Adrenal gland (tissue), 12 donors: ENCODE results near the gene CEP85L. TPM values are rescaled to one million over a fixed set of nuclear protein-coding genes. Genes with fewer than 3 reads are reported as not detected.
A peak's percentile ranks its signal among the peaks of the same experiment; 100 is the strongest.

ENCODE experiments used
- DNase-seq, 7 donors: peaks; one replicate each; pipeline ENCODE4 v3.0.0-alpha.2; 2019 to 2020
- H3K27ac ChIP-seq, 5 donors: fragments of 200-600 bp; sonication (generic) in 4 of 5; 1 replicate in 3 of 5; 2 replicates in 2 of 5; pipeline versions ENCODE4 v1.5.1 to v1.8.0; 2016 to 2020; ENCODE audit warnings: mild to moderate bottlenecking in 1 of 5
- H3K27me3 ChIP-seq: fragments of 200-600 bp; 2 replicates; pipeline ENCODE4 v1.8.0; 2021
- H3K36me3 ChIP-seq, 2 donors: fragments of 200-600 bp; replicated peaks in 1 of 2; 1 replicate in 1 of 2; 2 replicates in 1 of 2; pipeline versions ENCODE4 v1.5.1 to v1.8.0; 2018 to 2022
- H3K4me1 ChIP-seq, 2 donors: fragments of 200-600 bp; replicated peaks in 1 of 2; 1 replicate in 1 of 2; 2 replicates in 1 of 2; pipeline versions ENCODE4 v1.5.1 to v1.8.0; 2018 to 2021
- H3K4me3 ChIP-seq, 4 donors: fragments of 200-600 bp; sonication (generic) in 3 of 4; one replicate each; pipeline ENCODE4 v1.5.1; 2016 to 2018
- H3K9me3 ChIP-seq, 3 donors: fragments of 200-600 bp; sonication (generic) in 1 of 3; replicated peaks in 1 of 3; 1 replicate in 2 of 3; 2 replicates in 1 of 3; pipeline versions ENCODE4 v1.5.1 to v1.8.0; 2016 to 2021
- POLR2A ChIP-seq, 2 donors: fragments of 450-650 bp; IDR thresholded peaks; one replicate each; pipeline ENCODE4 v1.6.1; 2017; ENCODE audit warnings: antibody characterized with exemption in 2 of 2, mild to moderate bottlenecking in 2 of 2, moderate library complexity in 1 of 2
- WGBS, 4 donors: extraction: QIAGEN DNeasy Blood & Tissue Kit in 2 of 4; methylation state at CpG; one replicate each; pipeline versions ENCODE4 v1.1.5 to v1.1.7; 2013 to 2017; 5-methylcytosine and 5-hydroxymethylcytosine counted together
- intact Hi-C, 2 donors: fragments of 100-400 bp; cut with DNase I; formaldehyde crosslinking; loops; one replicate each; pipeline versions ENCODE4 v1.14.1 to v1.15.0; 2022 to 2023
- polyA plus RNA-seq, 3 donors: library from polyadenylated mRNA; stranded (reverse); fragments of 200-250 nt in 2 of 3; fragments of 350-450 nt in 1 of 3; fragmentation: Illumina TruSeq in 1 of 3; extraction: RNeasy Lipid Tissue Mini Kit (QIAGEN cat#74804) in 1 of 3; gene quantifications; one replicate each; pipeline ENCODE4 v1.2.3, GENCODE V29; 2013 to 2014
- total RNA-seq, 9 donors: library from RNA; depleted of rRNA in 4 of 9; stranded (reverse); fragments of >200 nt in 4 of 9; fragments of 120-200 nt in 1 of 9; fragmentation: NEBNext Ultra II Directional in 1 of 9; extraction: Animal tissue kit (Norgen Biotek cat#: 25700) in 1 of 9; gene quantifications; one replicate each; pipeline versions ENCODE4 v1.1.0 to v1.2.4, GENCODE V29; 2013 to 2023
- TF ChIP-seq, protein P1 (sequence below), 6 experiments: fragments of 450-650 bp in 4 of 6; fragments of 200-600 bp in 2 of 6; sonication (generic) in 1 of 6; IDR thresholded peaks; 1 replicate in 5 of 6; 2 replicates in 1 of 6; pipeline versions ENCODE4 v1.5.1 to v1.8.0; 2016 to 2021; ENCODE audit warnings: antibody characterized with exemption in 6 of 6, mild to moderate bottlenecking in 2 of 6, moderate library complexity in 1 of 6
- donor health status: healthy with polysubstance abuse.
- donor health status: Bipolar disorder and iron deficiency.
- donor health status: DM: yes; HTN: yes; CAD: no.
- donor health status: DM: no; HTN: no; CAD: no.
- donor health status: DM: no; HTN: no; CAD: no.
- donor health status: DM: yes; HTN: yes; CAD: no.

The CEP85L gene
- total and polyA plus RNA-seq, 12 donors, result 2.3 to 74.3 (median 23.3) TPM

DNA sequence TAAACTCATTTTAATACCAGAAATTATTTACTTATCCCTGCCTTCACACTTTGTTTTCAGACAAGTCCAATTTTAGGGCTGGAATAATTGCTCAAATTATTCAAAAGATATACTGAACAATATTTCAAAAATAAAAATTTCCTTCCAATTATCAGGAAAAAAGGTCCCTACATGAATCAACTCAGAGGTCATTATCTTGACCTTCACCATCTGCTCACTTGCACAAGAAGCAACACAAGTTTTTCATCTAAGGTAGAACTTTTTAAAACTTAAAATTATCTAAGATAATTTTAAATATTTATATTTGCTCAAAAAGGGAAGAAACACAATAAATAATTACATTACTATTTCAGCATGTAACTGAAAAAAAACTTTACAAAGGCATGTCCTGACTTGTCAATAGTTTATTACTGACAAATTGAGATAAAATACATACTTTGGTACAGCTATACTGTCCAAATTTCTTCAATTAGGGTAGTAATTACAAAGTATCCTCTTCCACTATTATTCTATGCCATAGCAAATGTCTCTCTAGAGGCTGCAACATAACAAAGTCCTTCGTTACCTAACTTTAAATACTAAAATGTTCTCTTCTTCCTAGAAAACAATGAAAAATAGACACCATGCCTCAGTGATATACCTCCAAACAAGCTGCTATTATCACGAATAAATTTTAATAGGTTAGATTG is 2.4 kb downstream of the CEP85L start:
- Histone ChIP-seq H3K27me3 (no peaks in the 10 kb centered on the region), H3K4me3 (peak overlapping the region in 1 of 4 donors; percentile 67), H3K9me3 (no peaks in the 10 kb centered on the region), H3K27ac (no peak overlapping the region), H3K36me3 (no peaks in the 10 kb centered on the region), H3K4me1 (peaks cover 26 to 51% of the 10 kb centered on the region in 2 donors)
- DNase-seq, result no peak
- intact Hi-C loops, result no loop called here
- TF ChIP-seq POLR2A (IDR thresholded peaks at IDR 0.05), result no peak
- TF ChIP-seq, protein P1, sequence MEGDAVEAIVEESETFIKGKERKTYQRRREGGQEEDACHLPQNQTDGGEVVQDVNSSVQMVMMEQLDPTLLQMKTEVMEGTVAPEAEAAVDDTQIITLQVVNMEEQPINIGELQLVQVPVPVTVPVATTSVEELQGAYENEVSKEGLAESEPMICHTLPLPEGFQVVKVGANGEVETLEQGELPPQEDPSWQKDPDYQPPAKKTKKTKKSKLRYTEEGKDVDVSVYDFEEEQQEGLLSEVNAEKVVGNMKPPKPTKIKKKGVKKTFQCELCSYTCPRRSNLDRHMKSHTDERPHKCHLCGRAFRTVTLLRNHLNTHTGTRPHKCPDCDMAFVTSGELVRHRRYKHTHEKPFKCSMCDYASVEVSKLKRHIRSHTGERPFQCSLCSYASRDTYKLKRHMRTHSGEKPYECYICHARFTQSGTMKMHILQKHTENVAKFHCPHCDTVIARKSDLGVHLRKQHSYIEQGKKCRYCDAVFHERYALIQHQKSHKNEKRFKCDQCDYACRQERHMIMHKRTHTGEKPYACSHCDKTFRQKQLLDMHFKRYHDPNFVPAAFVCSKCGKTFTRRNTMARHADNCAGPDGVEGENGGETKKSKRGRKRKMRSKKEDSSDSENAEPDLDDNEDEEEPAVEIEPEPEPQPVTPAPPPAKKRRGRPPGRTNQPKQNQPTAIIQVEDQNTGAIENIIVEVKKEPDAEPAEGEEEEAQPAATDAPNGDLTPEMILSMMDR (IDR thresholded peaks at IDR 0.05), result no peak
- 33 to 45% (median 33%) methylated on average over 2 of the region's 2 CpGs for WGBS, 4 donors

DNA sequence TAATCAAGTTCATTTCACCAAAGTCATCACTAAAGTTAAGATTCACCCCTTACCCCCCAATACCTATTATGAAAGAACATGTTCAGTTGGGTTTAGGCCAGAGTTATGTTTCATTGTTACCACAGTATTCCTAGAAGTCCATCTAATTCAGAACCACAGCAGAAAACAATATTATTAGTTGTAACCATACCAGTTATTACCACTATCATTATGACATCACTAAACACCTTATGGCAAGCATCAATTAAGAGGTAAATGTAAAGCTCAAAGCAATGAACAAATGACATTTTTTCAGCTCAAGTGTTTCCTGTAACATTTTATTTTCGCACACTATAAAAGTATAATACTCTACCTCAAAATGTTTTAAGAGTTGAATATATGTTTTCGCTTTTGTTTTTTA is 4.4 kb downstream of the CEP85L start:
- 93 to 98% (median 96%) methylated on average over 2 of the region's 2 CpGs for WGBS, 4 donors
- no peak overlapping the region for H3K27ac ChIP-seq
- H3K36me3 ChIP-seq, result no peaks in the 10 kb centered on the region
- peaks cover 30 to 58% of the 10 kb centered on the region in 2 donors for H3K4me1 ChIP-seq
- no peak for DNase-seq
- H3K9me3 ChIP-seq, result no peaks in the 10 kb centered on the region
- H3K27me3 ChIP-seq, result no peaks in the 10 kb centered on the region
- no peak overlapping the region for H3K4me3 ChIP-seq
- TF ChIP-seq, protein P1 (IDR thresholded peaks at IDR 0.05), result no peak
- no peak for TF ChIP-seq POLR2A (IDR thresholded peaks at IDR 0.05)
- intact Hi-C loops, result no loop called here

DNA sequence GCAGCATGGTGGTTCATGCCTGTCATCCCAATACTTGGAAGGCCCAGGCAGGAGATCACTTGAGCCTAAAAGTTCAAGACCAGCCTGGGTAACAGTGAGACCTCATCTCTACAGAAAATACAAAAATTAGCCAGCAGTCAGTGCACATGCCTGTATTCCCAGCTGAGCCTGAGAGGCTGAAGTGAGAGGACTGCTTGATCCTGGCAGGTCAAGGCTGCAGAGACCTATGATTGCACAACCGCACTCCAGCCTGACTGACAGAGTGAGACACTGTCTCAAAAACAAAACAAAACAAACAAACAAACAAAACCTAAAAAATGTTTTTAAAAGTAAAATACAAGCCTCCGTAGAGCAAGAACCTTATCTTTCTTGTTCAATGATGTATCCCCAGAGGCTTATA is 6.0 kb downstream of the CEP85L start:
- Histone ChIP-seq H3K4me1 (peaks cover 39 to 70% of the 10 kb centered on the region in 2 donors), H3K27me3 (no peaks in the 10 kb centered on the region), H3K36me3 (no peaks in the 10 kb centered on the region), H3K4me3 (no peak overlapping the region), H3K27ac (peak overlapping the region in 3 of 5 donors; percentile 5 to 52 (median 50)), H3K9me3 (no peaks in the 10 kb centered on the region)
- WGBS, 4 donors, result 32 to 54% (median 41%) methylated on average over 2 of the region's 2 CpGs
- intact Hi-C loops, result no loop called here
- peak; percentile 41 to 80 (median 64) for DNase-seq
- TF ChIP-seq, protein P1 (IDR thresholded peaks at IDR 0.05), result no peak
- no peak for TF ChIP-seq POLR2A (IDR thresholded peaks at IDR 0.05)

DNA sequence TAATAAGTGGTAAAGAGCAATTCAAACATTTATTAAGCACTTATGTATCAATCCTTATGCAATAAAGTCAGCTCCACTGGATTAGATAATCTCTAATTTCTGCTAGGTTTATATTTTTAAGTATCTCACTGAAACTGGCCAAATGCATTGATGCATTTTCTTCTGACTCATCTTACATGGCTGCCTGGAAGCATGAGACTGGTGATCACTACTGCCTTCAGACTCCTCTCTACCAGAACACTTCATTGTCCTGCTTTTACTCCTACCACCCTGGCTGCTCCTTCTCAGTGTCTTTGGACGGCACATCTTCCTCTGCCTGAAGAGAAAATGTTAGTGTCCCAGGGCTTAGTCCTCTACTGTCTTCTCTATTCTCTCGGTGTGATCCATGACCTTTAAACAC is 7.4 kb downstream of the CEP85L start:
- Histone ChIP-seq H3K4me3 (no peak overlapping the region), H3K4me1 (peaks cover 44 to 75% of the 10 kb centered on the region in 2 donors), H3K36me3 (no peaks in the 10 kb centered on the region), H3K27ac (peak overlapping the region in 2 of 5 donors; percentile 1 to 20), H3K27me3 (no peaks in the 10 kb centered on the region), H3K9me3 (no peaks in the 10 kb centered on the region)
- no peak for TF ChIP-seq POLR2A (IDR thresholded peaks at IDR 0.05)
- TF ChIP-seq, protein P1 (IDR thresholded peaks at IDR 0.05), result no peak
- no peak for DNase-seq
- intact Hi-C loops, result no loop called here
- WGBS, 4 donors, result 77 to 79% (median 79%) methylated on average over 2 of the region's 2 CpGs
